ENCODE results near the gene POLK.

DNA sequence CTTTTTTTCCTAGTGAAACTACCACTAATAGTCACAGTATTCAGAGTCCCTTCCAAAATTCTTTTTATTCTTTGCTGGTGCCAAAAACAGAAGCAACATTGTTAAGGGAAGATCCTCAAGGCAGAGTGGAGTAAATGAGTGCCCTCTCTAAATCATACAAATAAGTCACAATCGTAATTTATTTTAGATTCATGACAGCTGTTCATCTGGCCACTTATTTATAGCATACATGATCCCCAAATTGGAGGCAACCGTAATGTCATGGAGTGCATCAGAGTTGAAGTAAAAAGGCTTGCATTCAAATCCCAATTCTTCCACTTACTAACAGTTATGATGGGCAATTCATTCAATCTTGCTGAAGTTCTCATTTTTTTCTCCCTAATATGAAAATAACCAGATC is 33.4 kb downstream of the POLK start:
- TF ChIP-seq FOXM1 (IDR thresholded peaks at IDR 0.05; ENCODE audit: borderline replicate concordance, low read depth) (no peak), CEBPB (IDR thresholded peaks at IDR 0.05) (no peak), EP300 (IDR thresholded peaks at IDR 0.05; ENCODE audit: borderline replicate concordance) (no peak), RAD21 (IDR thresholded peaks at IDR 0.05; ENCODE audit: low read depth) (no peak), CREB1 (IDR thresholded peaks at IDR 0.05; ENCODE audit: low read depth) (no peak), YY1 (IDR thresholded peaks at IDR 0.05; ENCODE audit: low read depth) (no peak)
- TF ChIP-seq, protein P1, sequence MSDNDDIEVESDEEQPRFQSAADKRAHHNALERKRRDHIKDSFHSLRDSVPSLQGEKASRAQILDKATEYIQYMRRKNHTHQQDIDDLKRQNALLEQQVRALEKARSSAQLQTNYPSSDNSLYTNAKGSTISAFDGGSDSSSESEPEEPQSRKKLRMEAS (IDR thresholded peaks at IDR 0.05), result no peak
- TF ChIP-seq, protein P2, sequence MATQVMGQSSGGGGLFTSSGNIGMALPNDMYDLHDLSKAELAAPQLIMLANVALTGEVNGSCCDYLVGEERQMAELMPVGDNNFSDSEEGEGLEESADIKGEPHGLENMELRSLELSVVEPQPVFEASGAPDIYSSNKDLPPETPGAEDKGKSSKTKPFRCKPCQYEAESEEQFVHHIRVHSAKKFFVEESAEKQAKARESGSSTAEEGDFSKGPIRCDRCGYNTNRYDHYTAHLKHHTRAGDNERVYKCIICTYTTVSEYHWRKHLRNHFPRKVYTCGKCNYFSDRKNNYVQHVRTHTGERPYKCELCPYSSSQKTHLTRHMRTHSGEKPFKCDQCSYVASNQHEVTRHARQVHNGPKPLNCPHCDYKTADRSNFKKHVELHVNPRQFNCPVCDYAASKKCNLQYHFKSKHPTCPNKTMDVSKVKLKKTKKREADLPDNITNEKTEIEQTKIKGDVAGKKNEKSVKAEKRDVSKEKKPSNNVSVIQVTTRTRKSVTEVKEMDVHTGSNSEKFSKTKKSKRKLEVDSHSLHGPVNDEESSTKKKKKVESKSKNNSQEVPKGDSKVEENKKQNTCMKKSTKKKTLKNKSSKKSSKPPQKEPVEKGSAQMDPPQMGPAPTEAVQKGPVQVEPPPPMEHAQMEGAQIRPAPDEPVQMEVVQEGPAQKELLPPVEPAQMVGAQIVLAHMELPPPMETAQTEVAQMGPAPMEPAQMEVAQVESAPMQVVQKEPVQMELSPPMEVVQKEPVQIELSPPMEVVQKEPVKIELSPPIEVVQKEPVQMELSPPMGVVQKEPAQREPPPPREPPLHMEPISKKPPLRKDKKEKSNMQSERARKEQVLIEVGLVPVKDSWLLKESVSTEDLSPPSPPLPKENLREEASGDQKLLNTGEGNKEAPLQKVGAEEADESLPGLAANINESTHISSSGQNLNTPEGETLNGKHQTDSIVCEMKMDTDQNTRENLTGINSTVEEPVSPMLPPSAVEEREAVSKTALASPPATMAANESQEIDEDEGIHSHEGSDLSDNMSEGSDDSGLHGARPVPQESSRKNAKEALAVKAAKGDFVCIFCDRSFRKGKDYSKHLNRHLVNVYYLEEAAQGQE (IDR thresholded peaks at IDR 0.05; ENCODE audit: low read depth), result no peak
- TF ChIP-seq, protein P3, sequence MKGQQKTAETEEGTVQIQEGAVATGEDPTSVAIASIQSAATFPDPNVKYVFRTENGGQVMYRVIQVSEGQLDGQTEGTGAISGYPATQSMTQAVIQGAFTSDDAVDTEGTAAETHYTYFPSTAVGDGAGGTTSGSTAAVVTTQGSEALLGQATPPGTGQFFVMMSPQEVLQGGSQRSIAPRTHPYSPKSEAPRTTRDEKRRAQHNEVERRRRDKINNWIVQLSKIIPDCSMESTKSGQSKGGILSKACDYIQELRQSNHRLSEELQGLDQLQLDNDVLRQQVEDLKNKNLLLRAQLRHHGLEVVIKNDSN (IDR thresholded peaks at IDR 0.05), result no peak
